HG03025 (cell line): ENCODE measurements around the gene CCNY.
"Not testable (repeated sequence)": the region's sequence is repeated elsewhere in the genome, so short reads cannot be mapped to it uniquely, and the experiment has no call there.

Source experiments
- ATAC-seq: cut with Tn5 transposase; IDR thresholded peaks from one replicate; pipeline ENCODE4 v1.9.1; 2021; ENCODE audit warnings: mild to moderate bottlenecking, moderate library complexity; ENCODE audit not compliant: unreplicated experiment, low FRiP score

Gene CCNY

DNA sequence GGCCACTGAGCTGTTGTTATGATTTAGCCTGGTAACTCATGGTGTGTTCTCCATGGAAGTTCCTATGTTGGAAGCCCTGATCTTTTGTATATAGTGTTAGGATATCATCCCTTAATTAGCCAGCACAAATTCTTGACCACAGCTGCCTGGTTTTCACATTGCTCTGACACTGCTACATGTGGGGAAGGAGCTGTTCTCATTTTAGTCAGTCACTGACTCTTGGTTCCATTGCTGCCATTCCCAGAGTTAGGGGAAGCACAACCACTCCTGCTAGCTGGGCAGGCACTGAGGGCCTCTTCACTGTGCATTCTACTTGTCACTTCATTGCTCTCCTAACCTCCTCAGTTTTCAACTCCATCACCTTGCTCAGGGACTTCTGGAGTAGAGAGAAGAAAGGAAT, 170.4 kb downstream of the CCNY start:
- no peak for ATAC-seq

- no peak for ATAC-seq
Measured at GRCh38 chr10:35507519-35508109, 171.3 kb downstream of the CCNY start.

- ATAC-seq: no peak
Measured at GRCh38 chr10:35508647-35509046, 172.3 kb downstream of the CCNY start.

GRCh38 chr10:35510891-35511290, 174.6 kb downstream of the CCNY start:
- no peak for ATAC-seq

DNA sequence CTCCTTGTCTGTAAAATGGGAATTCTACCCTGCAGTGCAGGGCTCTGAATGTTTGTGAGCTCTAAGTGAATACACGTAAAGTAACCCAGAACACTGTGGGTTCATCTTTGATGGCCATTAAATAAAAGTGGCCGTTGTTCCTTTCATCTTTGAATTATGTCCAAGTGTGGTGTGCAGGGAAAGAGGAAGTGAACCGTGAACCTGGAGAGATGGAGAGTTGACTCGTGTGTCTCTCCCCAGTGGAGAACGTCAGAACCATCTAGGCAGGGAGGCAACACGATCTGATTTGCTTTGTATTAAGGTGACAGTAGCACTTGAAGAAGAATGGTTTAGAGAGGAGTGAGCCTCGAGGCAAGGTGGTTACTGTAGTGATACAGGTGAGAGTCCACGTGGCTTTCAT, 175.3 kb downstream of the CCNY start:
- no peak for ATAC-seq

DNA sequence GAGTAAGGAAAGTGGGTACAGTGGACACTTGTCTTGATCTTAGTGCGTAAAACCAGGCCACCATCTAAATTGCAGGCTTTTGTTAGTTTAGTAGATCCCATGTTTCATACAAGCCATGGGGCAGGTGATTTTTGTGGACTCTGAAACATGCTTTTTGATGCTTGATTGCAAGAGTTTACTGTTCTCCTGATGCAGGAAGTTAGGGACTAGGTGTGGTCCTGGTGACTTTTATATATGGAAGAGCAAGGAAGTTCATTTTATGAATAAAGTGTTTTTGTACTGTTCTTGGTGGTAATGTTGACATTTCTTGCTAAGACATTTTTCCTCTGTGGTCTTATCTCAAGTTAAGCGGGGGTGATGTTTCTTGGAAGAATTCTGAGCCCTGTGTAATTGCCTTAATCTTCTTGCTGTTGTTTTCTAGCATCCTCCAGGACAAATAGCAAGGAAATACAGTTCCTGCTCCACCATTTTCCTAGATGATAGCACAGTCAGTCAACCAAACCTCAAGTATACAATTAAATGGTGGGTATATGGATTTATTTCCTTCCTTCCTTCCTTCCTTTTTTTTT, 179.9 kb downstream of the CCNY start:
- no peak for ATAC-seq

DNA sequence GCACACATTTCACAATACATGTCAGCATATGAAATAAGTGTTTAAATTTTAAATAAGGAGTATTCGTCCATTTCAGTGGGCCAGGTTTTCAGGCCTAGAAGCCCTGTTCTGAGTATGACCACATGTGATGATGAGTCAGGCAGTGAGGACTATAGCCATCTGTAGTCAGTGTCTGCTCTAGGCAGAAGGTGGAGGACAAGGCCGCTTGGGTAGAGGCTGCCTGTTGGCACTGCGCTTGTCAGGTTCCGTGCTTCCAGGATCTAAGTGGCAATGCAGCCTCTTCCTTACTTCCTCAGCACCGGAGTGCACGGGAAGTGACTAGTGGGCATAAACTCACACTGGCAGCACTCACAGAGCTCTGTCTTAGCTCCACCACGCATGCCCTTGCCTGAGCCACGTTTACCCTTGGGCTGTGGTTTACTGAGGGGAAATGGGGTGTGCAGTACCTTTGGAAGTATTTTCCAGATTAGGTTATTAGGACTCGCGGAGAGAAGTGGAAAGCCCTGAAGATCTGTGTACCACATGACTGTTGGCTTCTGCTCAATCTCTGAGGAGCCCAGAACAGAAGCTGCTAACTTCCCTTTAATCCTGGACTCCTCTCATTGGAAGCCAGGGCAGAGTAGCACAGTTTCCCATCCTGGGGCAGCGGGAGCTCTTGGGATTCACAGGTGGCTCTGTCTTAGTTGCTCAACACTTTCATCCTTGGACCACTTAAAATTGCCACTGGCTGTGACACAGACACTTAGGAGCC, 181.3 kb downstream of the CCNY start:
- no peak for ATAC-seq

GRCh38 chr10:35518187-35518586, 181.9 kb downstream of the CCNY start:
- not testable (repeated sequence) for ATAC-seq

- ATAC-seq: no peak
Measured at GRCh38 chr10:35520996-35521395, 184.7 kb downstream of the CCNY start.

- ATAC-seq: peak; percentile 63
Measured at GRCh38 chr10:35523670-35524225, 187.4 kb downstream of the CCNY start.

- no peak for ATAC-seq
Measured at GRCh38 chr10:35526746-35527145, 190.4 kb downstream of the CCNY start.

- no peak for ATAC-seq
Measured at GRCh38 chr10:35532141-35532540, 195.8 kb downstream of the CCNY start.

DNA sequence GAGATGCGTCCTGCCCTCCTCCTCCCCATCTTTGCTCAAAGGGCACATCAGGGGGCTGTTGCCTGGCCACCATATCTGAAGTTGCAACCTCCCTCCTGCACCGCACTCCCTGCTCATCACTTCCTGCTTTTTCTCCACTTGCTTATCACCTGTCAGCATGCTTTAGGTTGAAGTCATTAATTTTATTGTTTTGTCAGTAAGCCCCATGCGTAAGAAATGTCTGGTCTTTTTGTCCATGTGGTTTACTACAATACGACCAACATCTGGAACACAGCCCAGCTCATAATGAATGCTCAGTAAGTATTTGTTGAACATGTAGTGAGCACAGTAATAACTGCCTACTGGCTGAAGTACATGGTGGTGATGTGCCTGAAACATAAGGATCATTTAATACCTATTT, 197.3 kb downstream of the CCNY start:
- no peak for ATAC-seq

- no peak for ATAC-seq
Measured at GRCh38 chr10:35535136-35535535, 198.8 kb downstream of the CCNY start.

GRCh38 chr10:35536789-35537188, 200.5 kb downstream of the CCNY start:
- ATAC-seq: no peak

DNA sequence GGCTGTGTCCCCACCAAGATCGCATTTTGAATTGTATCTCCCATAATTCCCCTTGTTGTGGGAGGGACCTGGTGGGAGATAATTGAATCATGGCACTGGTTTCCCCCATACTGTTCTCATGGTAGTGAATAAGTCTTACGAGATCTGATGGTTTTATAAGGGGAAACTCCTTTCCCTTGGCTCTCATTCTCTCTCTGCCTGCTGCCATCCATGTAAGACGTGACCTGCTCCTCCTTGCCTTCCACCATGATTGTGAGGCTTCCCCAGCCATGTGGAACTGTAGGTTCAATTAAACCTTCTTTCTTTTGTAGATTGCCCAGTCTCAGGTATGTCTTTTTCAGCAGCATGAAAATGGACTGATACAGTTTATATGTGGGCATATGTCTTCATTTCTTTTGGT, 201.6 kb downstream of the CCNY start:
- not testable (repeated sequence) for ATAC-seq

DNA sequence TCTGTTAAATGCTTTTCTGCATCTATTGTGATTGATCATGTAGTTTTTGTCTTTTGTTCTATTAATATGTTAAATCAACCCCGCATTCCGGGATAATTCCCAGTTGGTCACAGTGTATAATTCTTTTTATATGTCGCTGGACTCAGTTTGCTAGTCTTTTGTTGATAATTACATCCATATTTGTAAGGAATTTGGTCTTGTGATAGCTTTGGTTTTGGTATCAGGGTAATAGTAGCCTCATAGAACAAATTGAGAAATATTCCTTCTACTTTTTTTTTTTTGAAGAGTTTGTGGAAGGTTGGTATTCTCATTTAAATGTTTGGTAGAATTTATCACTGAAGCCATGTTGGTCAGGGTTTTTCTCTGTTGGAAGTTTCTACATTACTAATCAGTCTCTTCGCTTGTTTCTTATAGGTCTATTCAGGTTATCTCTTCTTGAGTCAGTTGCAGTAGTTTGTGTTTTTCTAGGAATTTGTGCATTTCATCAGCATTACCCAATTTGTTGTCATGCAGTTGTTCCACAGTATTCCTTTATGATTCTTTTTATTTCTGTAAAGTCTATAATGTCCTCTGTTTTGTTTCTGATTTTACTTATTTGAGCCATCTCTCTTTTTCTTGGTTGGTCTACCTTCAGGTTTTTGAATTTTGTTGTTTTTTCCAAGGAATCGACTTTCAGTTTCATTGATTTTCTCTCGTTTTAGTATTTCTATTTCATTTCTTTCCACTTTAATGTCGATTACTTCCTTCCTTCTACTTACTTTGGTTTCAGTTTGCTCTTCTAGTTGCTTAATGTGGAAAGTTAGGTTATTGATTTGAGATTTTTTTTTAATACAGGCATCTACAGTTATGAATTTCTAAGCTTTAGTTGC, 204.2 kb downstream of the CCNY start:
- no peak for ATAC-seq

- no peak for ATAC-seq
Measured at GRCh38 chr10:35541720-35542119, 205.4 kb downstream of the CCNY start.

- no peak for ATAC-seq
Measured at GRCh38 chr10:35542303-35542702, 206.0 kb downstream of the CCNY start.

DNA sequence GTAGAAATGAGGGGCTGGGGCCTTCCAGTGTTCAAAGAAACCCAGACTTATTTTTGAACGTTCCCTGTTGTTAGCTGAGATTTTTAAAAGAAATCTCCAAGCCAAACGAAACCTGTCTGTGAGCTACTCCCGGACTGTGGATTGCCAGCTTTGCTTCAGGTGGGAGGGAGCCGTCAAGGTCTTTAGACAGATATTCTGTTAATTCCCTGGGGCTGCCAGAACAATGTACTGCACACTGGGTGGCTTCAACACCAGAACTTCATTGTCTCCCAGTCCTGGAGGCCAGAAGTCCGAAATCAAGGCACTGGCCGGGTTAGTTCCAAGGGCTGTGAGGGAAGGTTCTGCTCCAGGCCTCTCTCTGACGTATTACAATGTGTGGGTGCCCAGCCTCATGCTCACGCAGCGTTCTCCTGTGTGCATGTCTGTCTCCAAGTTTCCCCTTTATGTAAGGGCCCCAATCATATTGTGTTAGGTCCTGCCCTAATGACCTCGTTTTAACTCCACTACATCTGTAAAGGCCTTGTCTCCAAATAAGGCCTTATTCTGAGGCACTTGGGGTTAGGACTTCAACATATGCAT, 208.9 kb downstream of the CCNY start:
- no peak for ATAC-seq
